ENCODE measurements around the gene MARCO.

- TF ChIP-seq GATA2 (IDR thresholded peaks at IDR 0.05; ENCODE audit: low read depth, low read length) = no peak
- TF ChIP-seq GATA3 (IDR thresholded peaks at IDR 0.05; ENCODE audit: low read depth, low read length) = no peak
These were observed 2.0 kb upstream of the MARCO start for GRCh38 chr2:118939994-118940393.

All from SH-SY5Y (cell line).